Measurements from ENCODE around the gene IGF1R.

IGF1R gene

GRCh38 chr15:98868564-98868963 lies 220.2 kb downstream of the IGF1R start:
- DNase-seq: no peak

GRCh38 chr15:98870788-98871187 lies 222.4 kb downstream of the IGF1R start:
- no peak for DNase-seq

GRCh38 chr15:98872774-98873173 lies 224.4 kb downstream of the IGF1R start:
- DNase-seq: no peak

GRCh38 chr15:98873441-98874218 lies 225.3 kb downstream of the IGF1R start:
- no peak for DNase-seq

GRCh38 chr15:98874370-98874769 lies 226.0 kb downstream of the IGF1R start:
- no peak for DNase-seq

GRCh38 chr15:98874773-98875172 lies 226.4 kb downstream of the IGF1R start:
- DNase-seq: no peak

GRCh38 chr15:98875309-98875708 lies 227.0 kb downstream of the IGF1R start:
- no peak for DNase-seq

GRCh38 chr15:98876451-98877369 lies 228.4 kb downstream of the IGF1R start:
- no peak for DNase-seq

- no peak for DNase-seq
Observed at GRCh38 chr15:98878172-98878571, 229.8 kb downstream of the IGF1R start.

- DNase-seq: no peak
Observed at GRCh38 chr15:98878862-98879261, 230.5 kb downstream of the IGF1R start.

- no peak for DNase-seq
Observed at GRCh38 chr15:98881526-98882520, 233.5 kb downstream of the IGF1R start.

GRCh38 chr15:98883478-98883877 lies 235.1 kb downstream of the IGF1R start:
- DNase-seq: no peak

- peak; percentile 18 for DNase-seq
Observed at GRCh38 chr15:98884894-98885293, 236.6 kb downstream of the IGF1R start.

GRCh38 chr15:98887976-98888375 lies 239.6 kb downstream of the IGF1R start:
- no peak for DNase-seq

DNA sequence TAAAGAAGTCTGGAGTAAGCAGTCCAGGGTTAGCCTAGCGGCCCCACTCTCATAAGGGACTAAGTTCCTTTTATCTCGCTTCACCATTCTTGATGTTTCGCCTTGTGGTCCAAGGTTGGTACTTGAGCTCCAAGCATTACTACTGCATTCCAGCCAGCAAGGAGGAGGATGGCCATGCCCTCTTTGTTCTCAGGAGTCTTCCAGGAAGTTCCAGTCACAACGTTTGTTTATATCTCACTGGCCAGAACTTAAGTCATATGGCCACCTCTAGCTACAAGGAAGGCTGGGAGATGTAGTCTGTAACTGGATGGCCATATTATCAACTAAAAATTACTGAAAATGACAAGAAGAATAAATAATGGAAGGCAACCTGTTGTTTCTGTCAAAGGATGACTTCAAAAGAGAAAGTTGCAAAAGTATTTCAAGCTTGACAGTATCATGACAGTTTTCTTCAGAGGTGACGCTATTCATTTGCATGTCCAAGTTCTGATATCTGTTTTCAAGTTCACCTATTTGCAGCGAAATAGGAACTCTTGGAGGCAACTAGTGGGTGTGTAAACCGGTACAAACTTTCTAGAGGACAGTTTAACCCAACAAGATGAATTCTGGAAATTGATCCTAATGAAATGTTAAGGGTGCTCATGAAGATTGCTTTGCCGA lies 240.6 kb downstream of the IGF1R start:
- DNase-seq: no peak

DNA sequence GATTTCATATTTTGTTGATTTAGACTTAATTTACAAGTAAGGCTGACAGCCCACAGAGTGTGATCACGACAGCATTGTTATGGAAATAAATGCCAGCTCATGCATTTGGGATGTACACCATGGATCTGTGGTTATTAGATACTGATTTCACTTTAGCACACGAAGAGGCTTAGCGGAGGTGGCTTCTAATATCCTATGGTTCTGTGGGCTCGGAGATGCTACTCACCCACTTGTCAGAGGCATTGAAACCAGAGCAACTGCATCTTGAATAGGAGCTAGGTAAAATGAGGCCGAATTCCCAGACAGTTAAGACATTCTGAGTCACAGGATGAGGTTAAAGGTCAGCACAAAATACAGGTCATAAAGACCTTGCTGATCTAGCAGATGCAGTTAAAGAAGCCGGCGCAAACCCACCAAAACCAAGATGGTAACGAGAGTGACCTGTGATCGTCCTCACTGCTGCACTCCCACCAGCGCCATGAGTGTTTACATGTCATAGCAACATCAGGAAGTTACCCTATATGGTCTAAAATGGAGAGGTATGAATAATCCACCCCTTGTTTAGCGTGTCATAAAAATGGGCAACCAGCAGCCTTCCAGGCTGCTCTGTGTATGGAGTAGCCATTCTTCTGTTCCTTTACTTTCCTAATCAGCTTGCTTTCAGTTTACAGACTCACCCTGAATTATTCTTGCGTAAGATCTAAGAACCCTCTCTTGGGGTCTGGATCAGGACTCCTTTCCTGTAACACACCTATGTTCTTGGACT lies 241.8 kb downstream of the IGF1R start:
- no peak for DNase-seq

DNA sequence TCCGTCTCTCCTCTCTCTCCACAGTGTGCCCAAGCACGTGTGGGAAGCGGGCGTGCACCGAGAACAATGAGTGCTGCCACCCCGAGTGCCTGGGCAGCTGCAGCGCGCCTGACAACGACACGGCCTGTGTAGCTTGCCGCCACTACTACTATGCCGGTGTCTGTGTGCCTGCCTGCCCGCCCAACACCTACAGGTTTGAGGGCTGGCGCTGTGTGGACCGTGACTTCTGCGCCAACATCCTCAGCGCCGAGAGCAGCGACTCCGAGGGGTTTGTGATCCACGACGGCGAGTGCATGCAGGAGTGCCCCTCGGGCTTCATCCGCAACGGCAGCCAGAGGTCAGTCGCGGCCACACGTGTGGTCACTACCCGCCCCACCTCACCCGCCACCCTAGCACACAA lies 243.0 kb downstream of the IGF1R start:
- no peak for DNase-seq

- DNase-seq: no peak
Observed at GRCh38 chr15:98893401-98893800, 245.1 kb downstream of the IGF1R start.

DNA sequence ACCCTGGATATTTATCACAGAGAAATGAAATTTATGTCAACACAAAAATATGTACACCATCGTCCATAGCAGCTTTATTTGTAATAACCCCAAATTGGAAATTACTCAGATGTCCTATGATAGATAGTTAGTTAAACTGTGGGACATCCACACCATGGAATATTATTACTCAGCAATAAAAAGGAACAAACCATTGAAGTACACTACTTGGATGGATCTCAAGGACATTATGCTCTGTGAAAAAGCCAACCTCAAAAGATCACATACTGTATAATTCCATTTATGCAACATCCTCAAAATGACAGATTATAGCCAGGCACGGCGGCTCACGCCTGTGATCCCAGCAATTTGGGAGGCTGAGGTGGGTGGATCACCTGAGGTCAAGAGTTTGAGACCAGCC lies 246.0 kb downstream of the IGF1R start:
- DNase-seq: no peak

- DNase-seq: no peak
Observed at GRCh38 chr15:98896002-98896721, 247.8 kb downstream of the IGF1R start.

Data from NCI-H1092 (cell line).